OCI-LY3 (cell line): ENCODE data around the gene MS4A18.

Experiments used
- H2AFZ ChIP-seq: fragments of 200-600, 300-600 bp; shearing (Covaris generic); 2 replicates; pipeline ENCODE4 v1.6.0; 2014; ENCODE audit warnings: antibody characterized with exemption, low read depth, low read length
- H3K27ac ChIP-seq: fragments of 200-600, 300-600 bp; sonication (generic); 2 replicates; pipeline ENCODE4 v1.5.1; 2014; ENCODE audit warnings: mild to moderate bottlenecking, low read length, moderate library complexity, mixed read lengths
- H3K27me3 ChIP-seq: fragments of 200-600, 300-600 bp; sonication (generic); 2 replicates; pipeline ENCODE4 v1.6.1; 2014; ENCODE audit warnings: low read depth, low read length, mixed read lengths
- H3K36me3 ChIP-seq: fragments of 200-600, 300-600 bp; sonication (generic); replicated peaks from 2 replicates; pipeline ENCODE3; 2014; ENCODE audit warnings: low read depth, low read length, mixed read lengths
- H3K4me1 ChIP-seq: fragments of 300-600, 200-600 bp; sonication (generic); 2 replicates; pipeline ENCODE4 v1.6.1; 2014; ENCODE audit warnings: low read length, mixed read lengths
- H3K4me2 ChIP-seq: fragments of 200-600, 300-600 bp; sonication (generic); 2 replicates; pipeline ENCODE4 v1.6.1; 2014; ENCODE audit warnings: low read length, mixed read lengths
- H3K4me3 ChIP-seq: fragments of 300-600, 200-600 bp; sonication (generic); 2 replicates; pipeline ENCODE4 v1.5.1; 2014; ENCODE audit warnings: antibody characterized with exemption, mild to moderate bottlenecking, low read length, moderate library complexity
- H3K79me2 ChIP-seq: fragments of 300-600, 200-600 bp; shearing (Covaris generic); 2 replicates; pipeline ENCODE4 v1.6.1; 2014; ENCODE audit warnings: mild to moderate bottlenecking, low read length, mixed read lengths
- H3K9ac ChIP-seq: fragments of 300-600, 200-600 bp; shearing (Covaris generic); 2 replicates; pipeline ENCODE4 v1.6.0; 2014; ENCODE audit warnings: mild to moderate bottlenecking, low read length, moderate library complexity
- H3K9me3 ChIP-seq: fragments of 200-600, 300-600 bp; shearing (Covaris generic); 2 replicates; pipeline ENCODE4 v1.6.1; 2014; ENCODE audit warnings: low read length, mixed read lengths; ENCODE audit not compliant: insufficient read depth
- H4K20me1 ChIP-seq: fragments of 200-600, 300-600 bp; sonication (generic); 2 replicates; pipeline ENCODE4 v1.6.1; 2016; ENCODE audit warnings: low read length, mixed read lengths; ENCODE audit not compliant: insufficient read depth
- EZH2phosphoT487 ChIP-seq: fragments of 200-600 bp; shearing (Covaris generic); IDR thresholded peaks from 2 replicates; pipeline ENCODE4 v1.6.1; 2018; ENCODE audit warnings: antibody characterized with exemption, mixed run types, low read depth
- TF ChIP-seq, protein P1 (sequence below): fragments of 200-600, 300-600 bp; sonication (generic); IDR thresholded peaks from 2 replicates; pipeline ENCODE4 v1.5.1; 2014; ENCODE audit warnings: antibody characterized with exemption, low read length, low read depth

Gene MS4A18

DNA sequence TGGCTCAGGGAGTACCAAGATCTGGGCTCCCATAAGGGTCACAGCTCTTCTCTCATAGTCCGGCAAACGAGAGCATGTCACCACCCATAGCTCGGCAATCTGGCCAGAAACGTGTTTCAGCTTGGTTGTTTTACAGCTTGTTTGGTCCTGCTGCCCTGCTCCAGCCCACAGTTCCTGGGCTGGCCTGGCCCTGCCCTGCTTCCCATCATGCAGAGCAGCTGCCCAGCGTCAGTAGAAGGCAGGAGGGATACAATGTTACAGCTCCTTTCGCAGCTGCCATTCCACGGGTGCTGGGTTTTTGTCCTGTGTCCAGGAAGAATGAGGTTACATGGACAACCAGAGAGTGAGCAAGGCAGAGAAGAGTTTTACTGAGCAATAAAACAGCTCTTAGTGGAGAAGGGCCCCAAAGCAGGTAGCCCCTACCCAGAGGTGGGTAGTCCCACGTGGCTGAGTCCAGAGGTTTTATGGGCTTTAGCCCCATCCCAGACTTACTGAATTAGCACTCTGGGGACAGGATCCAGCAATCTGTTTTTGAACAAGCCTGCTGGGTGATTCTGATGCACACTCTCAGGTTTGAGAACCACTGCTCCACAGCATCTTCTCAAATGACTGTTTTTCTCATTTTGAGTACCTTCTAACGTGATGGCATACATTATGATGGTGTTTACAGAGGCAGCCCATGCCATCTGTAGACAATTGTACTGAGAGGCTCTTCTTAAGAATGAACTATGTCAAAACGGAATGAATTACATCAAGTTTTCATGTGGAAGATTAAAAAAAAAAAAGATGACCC lies 5.8 kb upstream of the MS4A18 start:
- Histone ChIP-seq H3K79me2 (no peaks in the 10 kb centered on the region), H3K27ac (no peak overlapping the region), H3K4me3 (no peak overlapping the region), H3K27me3 (peaks cover 4% of the 10 kb centered on the region; the same call in 1 of the 2 replicates), H3K4me2 (no peak overlapping the region), H3K9me3 (peaks cover 12% of the 10 kb centered on the region; the same call in 1 of the 2 replicates), H3K36me3 (no peaks in the 10 kb centered on the region), H3K4me1 (peaks cover 6% of the 10 kb centered on the region; the same call in 1 of the 2 replicates), H4K20me1 (no peaks in the 10 kb centered on the region), H2AFZ (no peak overlapping the region), H3K9ac (no peak overlapping the region)
- no peak for TF ChIP-seq EZH2phosphoT487
- TF ChIP-seq, protein P1, sequence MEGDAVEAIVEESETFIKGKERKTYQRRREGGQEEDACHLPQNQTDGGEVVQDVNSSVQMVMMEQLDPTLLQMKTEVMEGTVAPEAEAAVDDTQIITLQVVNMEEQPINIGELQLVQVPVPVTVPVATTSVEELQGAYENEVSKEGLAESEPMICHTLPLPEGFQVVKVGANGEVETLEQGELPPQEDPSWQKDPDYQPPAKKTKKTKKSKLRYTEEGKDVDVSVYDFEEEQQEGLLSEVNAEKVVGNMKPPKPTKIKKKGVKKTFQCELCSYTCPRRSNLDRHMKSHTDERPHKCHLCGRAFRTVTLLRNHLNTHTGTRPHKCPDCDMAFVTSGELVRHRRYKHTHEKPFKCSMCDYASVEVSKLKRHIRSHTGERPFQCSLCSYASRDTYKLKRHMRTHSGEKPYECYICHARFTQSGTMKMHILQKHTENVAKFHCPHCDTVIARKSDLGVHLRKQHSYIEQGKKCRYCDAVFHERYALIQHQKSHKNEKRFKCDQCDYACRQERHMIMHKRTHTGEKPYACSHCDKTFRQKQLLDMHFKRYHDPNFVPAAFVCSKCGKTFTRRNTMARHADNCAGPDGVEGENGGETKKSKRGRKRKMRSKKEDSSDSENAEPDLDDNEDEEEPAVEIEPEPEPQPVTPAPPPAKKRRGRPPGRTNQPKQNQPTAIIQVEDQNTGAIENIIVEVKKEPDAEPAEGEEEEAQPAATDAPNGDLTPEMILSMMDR: no peak

DNA sequence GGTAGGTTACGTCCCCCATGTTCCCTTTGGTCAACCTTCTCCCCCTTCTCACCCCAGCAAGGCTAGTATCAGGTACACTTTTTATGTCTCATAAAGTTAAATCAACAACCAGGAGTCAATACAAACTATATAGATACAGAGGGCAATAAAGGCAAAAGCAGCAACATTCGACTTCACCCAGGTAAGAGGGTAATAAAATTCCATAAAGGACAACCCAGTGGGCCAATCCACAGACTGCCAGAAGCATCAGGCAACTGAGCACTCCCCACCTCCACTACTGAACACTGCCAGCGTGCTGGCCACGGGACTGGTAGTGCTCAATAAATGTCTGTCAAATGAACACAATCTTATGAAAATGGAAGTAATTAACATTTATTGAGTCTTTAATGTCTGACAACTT lies 5.1 kb upstream of the MS4A18 start:
- Histone ChIP-seq H2AFZ (no peak overlapping the region), H3K27ac (no peak overlapping the region), H3K4me2 (no peak overlapping the region), H3K9ac (no peak overlapping the region), H3K36me3 (no peaks in the 10 kb centered on the region), H3K27me3 (peaks cover 6% of the 10 kb centered on the region), H3K4me3 (no peak overlapping the region), H3K9me3 (peaks cover 12% of the 10 kb centered on the region; the same call in 1 of the 2 replicates), H3K79me2 (no peaks in the 10 kb centered on the region), H4K20me1 (no peaks in the 10 kb centered on the region), H3K4me1 (peaks cover 6% of the 10 kb centered on the region; the same call in 1 of the 2 replicates)
- TF ChIP-seq, protein P1: no peak
- TF ChIP-seq EZH2phosphoT487: no peak

DNA sequence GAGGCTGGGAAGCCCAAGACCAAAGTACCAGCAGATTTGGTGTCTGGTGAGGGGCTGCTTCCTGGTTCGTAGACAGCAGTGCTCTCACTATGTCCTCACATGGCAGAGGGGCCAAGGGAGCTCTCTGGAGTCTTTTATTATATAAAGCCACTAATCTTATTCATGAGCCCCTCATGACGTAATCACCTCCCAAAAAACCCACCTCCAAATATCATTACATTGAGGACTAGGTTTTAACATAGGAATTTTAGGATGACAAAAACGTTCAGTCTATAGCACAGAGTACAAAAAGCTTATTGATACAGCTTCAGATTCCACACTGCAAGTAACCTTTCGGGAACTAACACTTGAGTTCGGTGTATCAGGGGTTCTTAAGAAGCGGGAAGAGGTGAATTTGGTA lies 4.1 kb upstream of the MS4A18 start:
- H3K9me3 ChIP-seq: peaks cover 12% of the 10 kb centered on the region; the same call in 1 of the 2 replicates
- TF ChIP-seq, protein P1: no peak
- no peak for TF ChIP-seq EZH2phosphoT487
- H3K4me2 ChIP-seq: no peak overlapping the region
- no peak overlapping the region for H3K4me3 ChIP-seq
- H3K79me2 ChIP-seq: no peaks in the 10 kb centered on the region
- no peaks in the 10 kb centered on the region for H3K36me3 ChIP-seq
- H2AFZ ChIP-seq: no peak overlapping the region
- H3K27ac ChIP-seq: no peak overlapping the region
- H3K27me3 ChIP-seq: peaks cover 12% of the 10 kb centered on the region
- peaks cover 6% of the 10 kb centered on the region; the same call in 1 of the 2 replicates for H3K4me1 ChIP-seq
- H4K20me1 ChIP-seq: no peaks in the 10 kb centered on the region
- no peak overlapping the region for H3K9ac ChIP-seq

DNA sequence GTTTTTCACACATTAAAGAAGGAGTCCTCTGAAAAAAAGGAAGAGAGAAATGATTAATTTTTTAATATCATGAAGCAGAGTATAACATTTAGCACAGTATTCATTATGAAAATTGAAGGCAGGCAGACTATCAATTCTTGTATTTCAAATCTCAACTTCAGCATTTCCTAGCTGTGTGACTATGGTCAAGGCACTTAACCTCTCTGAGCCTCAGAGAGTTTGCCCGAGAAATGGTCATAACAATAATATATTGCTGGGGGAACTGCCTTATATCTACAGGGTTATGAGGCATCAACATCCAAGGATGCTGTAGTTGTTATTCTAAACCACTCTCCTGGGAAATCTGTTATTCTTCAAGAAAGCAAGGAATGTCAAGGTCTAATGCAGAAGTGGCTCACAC lies 1.1 kb downstream of the MS4A18 start:
- Histone ChIP-seq H3K4me2 (no peak overlapping the region), H3K4me1 (no peaks in the 10 kb centered on the region), H4K20me1 (no peaks in the 10 kb centered on the region), H3K27ac (no peak overlapping the region), H3K9me3 (no peaks in the 10 kb centered on the region), H3K36me3 (no peaks in the 10 kb centered on the region), H3K79me2 (no peaks in the 10 kb centered on the region), H2AFZ (no peak overlapping the region), H3K9ac (no peak overlapping the region), H3K27me3 (peaks cover 46% of the 10 kb centered on the region), H3K4me3 (no peak overlapping the region)
- no peak for TF ChIP-seq EZH2phosphoT487
- TF ChIP-seq, protein P1: no peak
